B cell (primary cell): ENCODE results near the gene CNPPD1.

Source experiments
- CTCF ChIP-seq: fragments of 200-600 bp; IDR thresholded peaks from one replicate; pipeline ENCODE4 v1.8.0; 2022; ENCODE audit warnings: antibody characterized with exemption, mild to moderate bottlenecking
- EZH2 ChIP-seq: IDR thresholded peaks from 2 replicates; pipeline ENCODE4 v1.6.1; 2012; ENCODE audit warnings: borderline replicate concordance, low read depth, mild to moderate bottlenecking, moderate library complexity, low read length; ENCODE audit not compliant: insufficient read depth, poor library complexity, severe bottlenecking

- TF ChIP-seq CTCF (no peak), EZH2 (no peak)
These were observed 49.6 kb downstream of the CNPPD1 start for GRCh38 chr2:219127037-219127635.
